ENCODE results near the gene TIMM9.

- TF ChIP-seq CTCF (IDR thresholded peaks at IDR 0.05) (no peak), POLR2AphosphoS5 (IDR thresholded peaks at IDR 0.05) (no peak), POLR2A (IDR thresholded peaks at IDR 0.05) (no peak)
Measured at GRCh38 chr14:58428118-58428683, 870 bp upstream of the TIMM9 start.
